GM12878 (cell line): ENCODE measurements around the gene DPM1. TPM values are rescaled to one million over a fixed set of nuclear protein-coding genes. Genes with fewer than 3 reads are reported as not detected.
A peak's percentile ranks its signal among the peaks of the same experiment; 100 is the strongest.

Experiments
- JUND ChIP-seq: IDR thresholded peaks from 2 replicates; pipeline ENCODE4 v1.6.1; 2012; ENCODE audit warnings: low read depth, mild to moderate bottlenecking, low read length, improper control_type of control experiment, moderate library complexity
- MEF2B ChIP-seq: fragments of 450-650 bp; IDR thresholded peaks from 2 replicates; pipeline ENCODE4 v1.6.1; 2018; ENCODE audit warnings: mild to moderate bottlenecking, moderate library complexity; ENCODE audit not compliant: partially characterized antibody, poor library complexity, severe bottlenecking
- RBBP5 ChIP-seq: fragments of 200-600 bp; sonication (generic); conservative IDR thresholded peaks from 2 replicates; pipeline ENCODE4 v1.6.1; 2016
- RUNX3 ChIP-seq: IDR thresholded peaks from 2 replicates; pipeline ENCODE4 v1.6.1; 2012; ENCODE audit warnings: low read length, inconsistent platforms
- SMARCA5 ChIP-seq: fragments of 450-650 bp; IDR thresholded peaks from 2 replicates; pipeline ENCODE4 v1.6.1; 2017; ENCODE audit warnings: mild to moderate bottlenecking
- SRF ChIP-seq, 2 experiments: IDR thresholded peaks; 2 replicates each; pipeline ENCODE4 v1.6.1; 2011; ENCODE audit warnings: low read depth in 2 of 2, low read length in 2 of 2, mild to moderate bottlenecking in 1 of 2, moderate library complexity in 1 of 2
- ZNF207 ChIP-seq: fragments of 450-650 bp; IDR thresholded peaks from 2 replicates; pipeline ENCODE4 v1.6.1; 2014; ENCODE audit warnings: antibody characterized with exemption, mild to moderate bottlenecking, borderline replicate concordance
- ZNF384 ChIP-seq: IDR thresholded peaks from 2 replicates; pipeline ENCODE4 v1.6.1; 2012; ENCODE audit warnings: low read depth, mild to moderate bottlenecking, low read length, improper control_type of control experiment, borderline replicate concordance
- polyA plus RNA-seq, 11 experiments: library from polyadenylated mRNA; depleted of rRNA in 4 of 11; unstranded in 6 of 11; stranded (reverse) in 5 of 11; fragments of >200 nt; fragmentation: Nextera tagmentation in 4 of 11; fragmentation: Illumina TruSeq in 1 of 11; extraction: Ambion mirVana in 4 of 11; extraction: Trizol in 1 of 11; gene quantifications; 1 replicate in 1 of 11; 2 replicates in 10 of 11; pipeline versions ENCODE4 v1.2.1 to v1.2.3, GENCODE V29; 2011 to 2016; ENCODE audit warnings: inconsistent platforms in 2 of 11, missing spikeins in 2 of 11, low read depth in 1 of 11
- total RNA-seq, 4 experiments: library from RNA; depleted of rRNA in 3 of 4; stranded (reverse); fragments of >200 nt in 3 of 4; fragmentation: Illumina TruSeq in 1 of 4; extraction: Trizol in 1 of 4; gene quantifications; 2 replicates each; pipeline versions ENCODE4 v1.2.1 to v1.2.3, GENCODE V29; 2013 to 2021
- TF ChIP-seq, protein P1 (sequence below), 3 experiments: IDR thresholded peaks in 2 of 3; conservative IDR thresholded peaks in 1 of 3; 2 replicates each; pipeline ENCODE4 v1.5.1; 2011; ENCODE audit warnings: low read depth in 3 of 3, low read length in 3 of 3, mild to moderate bottlenecking in 3 of 3, control low read depth in 2 of 3, moderate library complexity in 2 of 3, inconsistent platforms in 1 of 3, mixed read lengths in 1 of 3; ENCODE audit not compliant: control insufficient read depth in 2 of 3, insufficient read depth in 1 of 3; ENCODE audit errors: extremely low read depth in 1 of 3
- TF ChIP-seq, protein P2 (sequence below): fragments of 450-650 bp; IDR thresholded peaks from 2 replicates; pipeline ENCODE4 v1.6.1; 2017; ENCODE audit warnings: low read depth, mild to moderate bottlenecking, moderate library complexity

The DPM1 gene
- total and polyA plus RNA-seq, 10 of the 15 experiments (the other 5 are each of a cell fraction or from before 2014, with no cell fraction given) = 53.3 to 167 (median 108) TPM

DNA sequence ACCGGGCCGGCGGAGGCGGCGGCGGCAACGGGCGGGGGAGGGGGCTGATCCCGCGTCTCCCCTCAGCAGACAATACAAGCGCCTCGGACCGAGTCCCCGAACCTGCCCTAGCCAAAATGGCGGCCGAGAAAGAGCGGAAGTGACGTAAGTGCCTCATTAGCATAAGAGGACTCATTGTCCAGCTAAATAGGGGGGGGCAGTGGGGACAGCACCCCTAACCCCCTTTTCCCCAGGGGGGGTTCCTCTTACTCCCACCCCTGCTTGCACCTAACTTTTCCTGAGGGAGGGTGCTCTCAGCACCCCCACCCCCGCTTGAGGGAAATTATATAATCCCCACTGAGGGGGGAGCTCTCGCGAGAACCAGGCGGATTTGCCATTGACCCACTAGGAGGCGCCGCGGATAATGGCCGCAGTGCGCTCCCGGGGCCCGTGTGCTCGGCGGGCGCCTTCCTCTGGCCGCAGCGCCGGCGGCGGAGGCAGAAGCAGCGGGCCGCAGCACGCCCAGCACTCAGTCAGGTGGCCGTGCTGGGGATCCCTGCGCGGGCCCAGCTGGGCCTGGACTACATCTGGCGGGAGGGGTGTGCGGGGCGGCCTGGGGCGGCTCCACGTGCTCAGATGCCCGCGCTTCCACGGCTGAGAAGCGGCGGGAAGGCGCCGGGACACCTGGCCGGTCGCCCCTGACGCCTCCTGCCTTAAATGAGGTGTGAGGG, 26.9 kb downstream of the DPM1 start, which contains the start of gene ADNP (continued):
- TF ChIP-seq RUNX3 (peak; percentile 84), ZNF384 (no peak), JUND (peak; percentile 11; the same call in 1 of the 2 replicates), SMARCA5 (peak; percentile 93), RBBP5 (no peak), ZNF207 (peak; percentile 98), MEF2B (peak; percentile 74), SRF (IDR thresholded peaks at IDR 0.05; ENCODE audit: low read depth in 2 of 2, low read length in 2 of 2) (peak in 1 of 2 experiments; percentile 49; a peak in 1 of 4 replicates)
- TF ChIP-seq, protein P1, sequence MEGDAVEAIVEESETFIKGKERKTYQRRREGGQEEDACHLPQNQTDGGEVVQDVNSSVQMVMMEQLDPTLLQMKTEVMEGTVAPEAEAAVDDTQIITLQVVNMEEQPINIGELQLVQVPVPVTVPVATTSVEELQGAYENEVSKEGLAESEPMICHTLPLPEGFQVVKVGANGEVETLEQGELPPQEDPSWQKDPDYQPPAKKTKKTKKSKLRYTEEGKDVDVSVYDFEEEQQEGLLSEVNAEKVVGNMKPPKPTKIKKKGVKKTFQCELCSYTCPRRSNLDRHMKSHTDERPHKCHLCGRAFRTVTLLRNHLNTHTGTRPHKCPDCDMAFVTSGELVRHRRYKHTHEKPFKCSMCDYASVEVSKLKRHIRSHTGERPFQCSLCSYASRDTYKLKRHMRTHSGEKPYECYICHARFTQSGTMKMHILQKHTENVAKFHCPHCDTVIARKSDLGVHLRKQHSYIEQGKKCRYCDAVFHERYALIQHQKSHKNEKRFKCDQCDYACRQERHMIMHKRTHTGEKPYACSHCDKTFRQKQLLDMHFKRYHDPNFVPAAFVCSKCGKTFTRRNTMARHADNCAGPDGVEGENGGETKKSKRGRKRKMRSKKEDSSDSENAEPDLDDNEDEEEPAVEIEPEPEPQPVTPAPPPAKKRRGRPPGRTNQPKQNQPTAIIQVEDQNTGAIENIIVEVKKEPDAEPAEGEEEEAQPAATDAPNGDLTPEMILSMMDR (IDR thresholded peaks at IDR 0.05 in 2 of 3, conservative IDR thresholded peaks at IDR 0.05 in 1 of 3; ENCODE audit: control insufficient read depth in 2 of 3, extremely low read depth in 1 of 3, insufficient read depth in 1 of 3, low read depth in 3 of 3, low read length in 3 of 3) = peak; percentile 58 to 71 (median 62)
- TF ChIP-seq, protein P2, sequence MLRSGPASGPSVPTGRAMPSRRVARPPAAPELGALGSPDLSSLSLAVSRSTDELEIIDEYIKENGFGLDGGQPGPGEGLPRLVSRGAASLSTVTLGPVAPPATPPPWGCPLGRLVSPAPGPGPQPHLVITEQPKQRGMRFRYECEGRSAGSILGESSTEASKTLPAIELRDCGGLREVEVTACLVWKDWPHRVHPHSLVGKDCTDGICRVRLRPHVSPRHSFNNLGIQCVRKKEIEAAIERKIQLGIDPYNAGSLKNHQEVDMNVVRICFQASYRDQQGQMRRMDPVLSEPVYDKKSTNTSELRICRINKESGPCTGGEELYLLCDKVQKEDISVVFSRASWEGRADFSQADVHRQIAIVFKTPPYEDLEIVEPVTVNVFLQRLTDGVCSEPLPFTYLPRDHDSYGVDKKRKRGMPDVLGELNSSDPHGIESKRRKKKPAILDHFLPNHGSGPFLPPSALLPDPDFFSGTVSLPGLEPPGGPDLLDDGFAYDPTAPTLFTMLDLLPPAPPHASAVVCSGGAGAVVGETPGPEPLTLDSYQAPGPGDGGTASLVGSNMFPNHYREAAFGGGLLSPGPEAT = peak; percentile 54; the same call in 1 of the 2 replicates
